GM12878 (cell line): ENCODE results near the gene REXO2. TPM values are rescaled to one million over a fixed set of nuclear protein-coding genes. Genes with fewer than 3 reads are reported as not detected.

Source experiments
- ATAC-seq: fragments of 200-7000 bp; cut with Tn5 transposase; 3 replicates; pipeline ENCODE4 v1.9.1; 2020; ENCODE audit warnings: mild to moderate bottlenecking, moderate library complexity
- BruUV-seq: library from RNA; stranded (reverse); fragments of 400-500 nt; replicated peaks from 2 replicates; lab custom pipeline; 2021; lab: Mats Ljungman, UMichigan
- CTCF ChIA-PET: fragments of 300-600 bp; sonication (Branson Sonifier 250); formaldehyde crosslinking; extraction: SDS; loops from one replicate; lab custom pipeline; 2021; ENCODE audit warnings: inconsistent platforms; lab: Yijun Ruan, JAX
- POLR2A ChIA-PET: fragments of 350-600 bp; formaldehyde crosslinking; extraction: SDS; loops from one replicate; lab custom pipeline; 2021; ENCODE audit warnings: inconsistent platforms; lab: Charles Lee
- RAD21 ChIA-PET: fragments of 300-600 bp; sonication (Branson Sonifier 250); formaldehyde crosslinking; loops from one replicate; lab custom pipeline; 2023; ENCODE audit warnings: antibody characterized with exemption; ENCODE audit not compliant: unreplicated experiment; lab: Charles Lee
- SMC1A ChIA-PET: fragments of 300-600 bp; sonication (Branson Sonifier 250); formaldehyde crosslinking; loops from one replicate; lab custom pipeline; 2023; ENCODE audit not compliant: unreplicated experiment, uncharacterized antibody; lab: Charles Lee
- DNase-seq: peaks from one replicate; pipeline ENCODE4 v3.0.0-alpha.2; 2011; ENCODE audit warnings: low read depth, low spot score
- FAIRE-seq: peaks from 3 replicates; lab custom pipeline; 2011; peaks lifted over from hg19 to GRCh38; lab: Jason Lieb, UNC
- H2AFZ ChIP-seq: 2 replicates; pipeline ENCODE4 v1.6.0; 2011; ENCODE audit warnings: low read depth, low read length, control low read depth; ENCODE audit not compliant: control insufficient read depth
- H3K27ac ChIP-seq: 2 replicates; pipeline ENCODE4 v1.5.1; 2011; ENCODE audit warnings: control low read depth; ENCODE audit not compliant: control insufficient read depth, insufficient read depth
- H3K27me3 ChIP-seq, 2 experiments: replicated peaks in 1 of 2; 2 replicates each; pipeline versions ENCODE4 v1.6.0 to v1.6.1; 2011; ENCODE audit warnings: low read length in 1 of 2; ENCODE audit not compliant: control insufficient read depth in 2 of 2, insufficient read depth in 2 of 2
- H3K36me3 ChIP-seq, 2 experiments: 2 replicates each; pipeline ENCODE4 v1.5.1; 2011; ENCODE audit warnings: low read length in 1 of 2; ENCODE audit not compliant: control insufficient read depth in 2 of 2, insufficient read depth in 2 of 2
- H3K4me1 ChIP-seq: 2 replicates; pipeline ENCODE4 v1.6.1; 2011; ENCODE audit warnings: mild to moderate bottlenecking, low read length, moderate library complexity, mixed read lengths; ENCODE audit not compliant: control insufficient read depth, insufficient read depth
- H3K4me2 ChIP-seq: 2 replicates; pipeline ENCODE4 v1.6.0; 2011; ENCODE audit warnings: control low read depth; ENCODE audit not compliant: control insufficient read depth, insufficient read depth
- H3K4me3 ChIP-seq: fragments of 200-600 bp; sonication (generic); 2 replicates; pipeline ENCODE4 v1.5.1; 2016
- H3K79me2 ChIP-seq: 2 replicates; pipeline ENCODE4 v1.6.0; 2011; ENCODE audit warnings: low read length; ENCODE audit not compliant: control insufficient read depth, insufficient read depth
- H3K9ac ChIP-seq: 2 replicates; pipeline ENCODE4 v1.8.0; 2011; ENCODE audit warnings: low read length, control low read depth, mixed read lengths; ENCODE audit not compliant: control insufficient read depth, insufficient read depth
- H3K9me3 ChIP-seq: replicated peaks from 3 replicates; pipeline ENCODE4 v1.5.1; 2011; ENCODE audit warnings: mild to moderate bottlenecking, low read length; ENCODE audit not compliant: control insufficient read depth, insufficient read depth
- H4K20me1 ChIP-seq: 2 replicates; pipeline ENCODE4 v1.6.0; 2011; ENCODE audit not compliant: control insufficient read depth, insufficient read depth
- ATF2 ChIP-seq: IDR thresholded peaks from 2 replicates; pipeline ENCODE4 v1.6.1; 2012; ENCODE audit warnings: low read length, inconsistent platforms
- BHLHE40 ChIP-seq, 2 experiments: fragments of 450-650 bp in 1 of 2; IDR thresholded peaks; 2 replicates each; pipeline ENCODE4 v1.6.1; 2011 to 2017; ENCODE audit warnings: low read depth in 2 of 2, borderline replicate concordance in 1 of 2, improper control_type of control experiment in 1 of 2, low read length in 1 of 2, mild to moderate bottlenecking in 1 of 2
- CREM ChIP-seq: IDR thresholded peaks from 2 replicates; pipeline ENCODE4 v1.6.1; 2014; ENCODE audit warnings: antibody characterized with exemption, low read depth
- ETV6 ChIP-seq, 2 experiments: fragments of 450-650 bp in 1 of 2; IDR thresholded peaks in 1 of 2; conservative IDR thresholded peaks in 1 of 2; 2 replicates each; pipeline ENCODE4 v1.6.1; 2014; ENCODE audit warnings: antibody characterized with exemption in 1 of 2, borderline replicate concordance in 1 of 2, low read depth in 1 of 2, mild to moderate bottlenecking in 1 of 2, moderate library complexity in 1 of 2
- FOXK2 ChIP-seq: fragments of 450-650 bp; IDR thresholded peaks from 2 replicates; pipeline ENCODE4 v1.6.1; 2017; ENCODE audit warnings: mild to moderate bottlenecking, moderate library complexity
- IKZF2 ChIP-seq, 2 experiments: fragments of 450-650 bp; IDR thresholded peaks; 2 replicates each; pipeline ENCODE4 v1.6.1; 2017; ENCODE audit warnings: mild to moderate bottlenecking in 2 of 2, moderate library complexity in 2 of 2
- IRF5 ChIP-seq: fragments of 450-650 bp; IDR thresholded peaks from 2 replicates; pipeline ENCODE4 v1.6.1; 2017; ENCODE audit warnings: borderline replicate concordance
- KDM1A ChIP-seq: fragments of 200-600 bp; sonication (generic); IDR thresholded peaks from 2 replicates; pipeline ENCODE4 v1.6.1; 2016; ENCODE audit warnings: borderline replicate concordance
- MEF2A ChIP-seq: IDR thresholded peaks from 2 replicates; pipeline ENCODE4 v1.6.1; 2011; ENCODE audit warnings: low read depth, mild to moderate bottlenecking, low read length, moderate library complexity; ENCODE audit not compliant: insufficient read depth
- NBN ChIP-seq: fragments of 450-650 bp; IDR thresholded peaks from 2 replicates; pipeline ENCODE4 v1.6.1; 2016
- NFXL1 ChIP-seq: fragments of 450-650 bp; IDR thresholded peaks from 2 replicates; pipeline ENCODE4 v1.6.1; 2017; ENCODE audit warnings: antibody characterized with exemption, mild to moderate bottlenecking, borderline replicate concordance
- NR2C2 ChIP-seq: IDR thresholded peaks from 2 replicates; pipeline ENCODE4 v1.6.1; 2011; ENCODE audit warnings: borderline replicate concordance, low read depth; ENCODE audit not compliant: control insufficient read depth, insufficient read length
- POLR2A ChIP-seq: IDR thresholded peaks from 2 replicates; pipeline ENCODE4 v1.6.1; 2011; ENCODE audit warnings: low read depth, mild to moderate bottlenecking, low read length
- SKIL ChIP-seq: fragments of 450-650 bp; IDR thresholded peaks from 2 replicates; pipeline ENCODE4 v1.6.1; 2017; ENCODE audit warnings: mild to moderate bottlenecking, low read depth, inconsistent platforms; ENCODE audit not compliant: poor library complexity, severe bottlenecking
- YBX1 ChIP-seq: fragments of 450-650 bp; IDR thresholded peaks from 2 replicates; pipeline ENCODE4 v1.6.1; 2016; ENCODE audit warnings: antibody characterized with exemption
- WGBS: methylation state at CpG from one replicate; pipeline ENCODE4 v1.1.6; 2016; ENCODE audit warnings: low lambda C conversion rate; ENCODE audit not compliant: insufficient replicate concordance, insufficient coverage; ENCODE audit errors: missing lambda C conversion rate; 5-methylcytosine and 5-hydroxymethylcytosine counted together
- in situ Hi-C: fragments of 300-500 bp; cut with MboI; formaldehyde crosslinking; loops from 9 replicates; pipeline ENCODE4 v1.14.3; 2018; ENCODE audit warnings: mixed read lengths
- intact Hi-C: fragments of 100-400 bp; cut with micrococcal nuclease; formaldehyde crosslinking; loops from one replicate; pipeline ENCODE4 v1.14.2; 2022; ENCODE audit not compliant: unreplicated experiment
- polyA plus RNA-seq, 11 experiments: library from polyadenylated mRNA; depleted of rRNA in 4 of 11; unstranded in 6 of 11; stranded (reverse) in 5 of 11; fragments of >200 nt; fragmentation: Nextera tagmentation in 4 of 11; fragmentation: Illumina TruSeq in 1 of 11; extraction: Ambion mirVana in 4 of 11; extraction: Trizol in 1 of 11; gene quantifications; 1 replicate in 1 of 11; 2 replicates in 10 of 11; pipeline versions ENCODE4 v1.2.1 to v1.2.3, GENCODE V29; 2011 to 2016; ENCODE audit warnings: inconsistent platforms in 2 of 11, missing spikeins in 2 of 11, low read depth in 1 of 11
- total RNA-seq, 4 experiments: library from RNA; depleted of rRNA in 3 of 4; stranded (reverse); fragments of >200 nt in 3 of 4; fragmentation: Illumina TruSeq in 1 of 4; extraction: Trizol in 1 of 4; gene quantifications; 2 replicates each; pipeline versions ENCODE4 v1.2.1 to v1.2.3, GENCODE V29; 2013 to 2021
- TF ChIP-seq, protein P1 (sequence below): fragments of 450-650 bp; IDR thresholded peaks from 2 replicates; pipeline ENCODE4 v1.6.1; 2017; ENCODE audit warnings: low read depth, mild to moderate bottlenecking, moderate library complexity

Gene REXO2
- total and polyA plus RNA-seq, 10 of the 15 experiments (the other 5 are each of a cell fraction or from before 2014, with no cell fraction given), result 3.3 to 12.5 (median 5.3) TPM

DNA sequence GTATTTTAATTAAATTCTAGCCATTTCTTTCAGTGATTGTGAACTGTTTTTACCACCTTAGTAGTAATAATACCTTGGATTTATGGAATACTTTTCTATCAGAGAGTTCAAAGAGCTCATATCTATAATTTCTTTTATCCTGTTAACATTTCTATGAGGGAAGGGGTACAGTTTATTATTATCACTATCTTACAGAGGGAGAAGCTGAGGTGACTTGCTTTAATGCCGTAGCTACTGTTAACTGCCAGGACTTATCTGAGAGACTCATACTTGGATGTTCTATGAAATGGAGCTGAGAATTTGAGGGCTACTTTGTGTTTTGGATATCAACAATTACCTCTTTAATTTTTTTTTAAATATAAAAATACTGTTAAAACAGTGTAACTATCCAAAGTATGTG, 3.3 kb downstream of the REXO2 start (continued):
- TF ChIP-seq ATF2 (no peak), BHLHE40 (IDR thresholded peaks at IDR 0.05; ENCODE audit: borderline replicate concordance in 1 of 2, low read depth in 2 of 2, low read length in 1 of 2) (no peak), SKIL (no peak)

DNA sequence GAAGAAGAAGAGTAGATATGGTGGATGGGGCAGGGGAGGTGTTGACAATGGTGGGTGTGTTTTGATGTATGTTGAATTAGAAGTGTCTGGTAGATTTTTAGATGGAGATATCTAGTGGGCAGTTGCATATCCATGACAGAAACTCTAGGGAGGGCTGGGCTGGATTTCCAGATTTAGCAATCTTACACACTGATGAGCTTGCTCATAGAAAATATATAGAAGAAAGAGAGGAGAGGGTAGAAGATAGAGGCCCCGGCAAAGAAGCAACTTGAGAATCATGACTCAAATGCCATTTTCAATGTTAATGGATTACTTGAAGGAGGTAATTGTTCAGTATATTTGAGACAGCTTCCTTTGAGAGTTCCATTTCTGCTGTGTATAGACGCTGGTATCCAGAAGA, 8.2 kb downstream of the REXO2 start:
- in situ Hi-C loops (no loop called here), intact Hi-C loops (no loop called here)
- no peak overlapping the region for H2AFZ ChIP-seq
- H4K20me1 ChIP-seq, result no peaks in the 10 kb centered on the region
- no peaks in the 10 kb centered on the region for H3K4me1 ChIP-seq
- H3K4me2 ChIP-seq, result no peak overlapping the region
- no TSS peak for BruUV-seq
- ChIA-PET RAD21 (no interaction called here), POLR2A (no interaction called here), CTCF (interaction anchor here (0.8 kb wide), 1 partner anchor 43 kb away, joined by 3 read pairs; no protein-coding TSS in a partner anchor), SMC1A (no interaction called here)
- no peak overlapping the region for H3K4me3 ChIP-seq
- WGBS, result 65% methylated on average over 2 of the region's 2 CpGs
- no peak overlapping the region for H3K9ac ChIP-seq
- no peak for FAIRE-seq
- H3K36me3 ChIP-seq, result no peaks in the 10 kb centered on the region
- no peaks in the 10 kb centered on the region for H3K79me2 ChIP-seq
- ATAC-seq, result no peak
- H3K27me3 ChIP-seq, result no peaks in the 10 kb centered on the region
- H3K9me3 ChIP-seq, result no peaks in the 10 kb centered on the region
- DNase-seq, result no peak
- H3K27ac ChIP-seq, result no peak overlapping the region
- no peak for TF ChIP-seq NFXL1
- TF ChIP-seq ATF2, result no peak
- TF ChIP-seq NBN, result no peak
- TF ChIP-seq YBX1, result no peak
- no peak for TF ChIP-seq FOXK2
- no peak for TF ChIP-seq POLR2A
- TF ChIP-seq IRF5, result no peak
- no peak for TF ChIP-seq IKZF2 (IDR thresholded peaks at IDR 0.05)
- TF ChIP-seq MEF2A, result no peak
- TF ChIP-seq KDM1A, result no peak
- TF ChIP-seq CREM, result no peak
- TF ChIP-seq, protein P1, sequence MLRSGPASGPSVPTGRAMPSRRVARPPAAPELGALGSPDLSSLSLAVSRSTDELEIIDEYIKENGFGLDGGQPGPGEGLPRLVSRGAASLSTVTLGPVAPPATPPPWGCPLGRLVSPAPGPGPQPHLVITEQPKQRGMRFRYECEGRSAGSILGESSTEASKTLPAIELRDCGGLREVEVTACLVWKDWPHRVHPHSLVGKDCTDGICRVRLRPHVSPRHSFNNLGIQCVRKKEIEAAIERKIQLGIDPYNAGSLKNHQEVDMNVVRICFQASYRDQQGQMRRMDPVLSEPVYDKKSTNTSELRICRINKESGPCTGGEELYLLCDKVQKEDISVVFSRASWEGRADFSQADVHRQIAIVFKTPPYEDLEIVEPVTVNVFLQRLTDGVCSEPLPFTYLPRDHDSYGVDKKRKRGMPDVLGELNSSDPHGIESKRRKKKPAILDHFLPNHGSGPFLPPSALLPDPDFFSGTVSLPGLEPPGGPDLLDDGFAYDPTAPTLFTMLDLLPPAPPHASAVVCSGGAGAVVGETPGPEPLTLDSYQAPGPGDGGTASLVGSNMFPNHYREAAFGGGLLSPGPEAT, result no peak
- TF ChIP-seq ETV6 (conservative IDR thresholded peaks at IDR 0.05 in 1 of 2, IDR thresholded peaks at IDR 0.05 in 1 of 2; ENCODE audit: borderline replicate concordance in 1 of 2, low read depth in 1 of 2), result no peak
- TF ChIP-seq NR2C2, result no peak
